Measurements from ENCODE around the gene RTF2. TPM values are rescaled to one million over a fixed set of nuclear protein-coding genes. Genes with fewer than 3 reads are reported as not detected.
A peak's percentile ranks its signal among the peaks of the same experiment; 100 is the strongest.

RTF2 gene
- polyA plus RNA-seq, 1 donor (not counting 4 experiments of a cell fraction or from before 2014, with no cell fraction given) = 63.4 TPM

DNA sequence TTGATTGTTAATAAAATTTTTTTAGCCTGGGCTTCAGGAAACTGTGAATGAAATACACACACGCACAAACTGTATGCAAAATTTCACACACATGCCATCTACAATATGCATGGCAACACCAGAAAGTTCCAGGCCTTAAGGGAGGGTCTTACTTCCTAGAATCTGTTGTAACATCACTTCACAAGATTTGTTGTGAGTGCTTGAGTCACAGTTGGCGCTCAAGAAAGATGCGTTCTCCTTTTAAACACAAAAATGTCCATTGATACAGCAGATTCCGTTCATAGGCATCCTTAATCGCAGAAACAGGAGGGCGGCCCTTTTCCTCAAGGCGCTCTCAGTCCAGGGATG, 485 bp upstream of the RTF2 start:
- no peak for DNase-seq (ENCODE audit: low read depth, low spot score)
- H3K27me3 ChIP-seq (ENCODE audit: control insufficient read depth, extremely low read depth, insufficient read depth, low read length) = no peaks in the 10 kb centered on the region
- peaks cover 0 to 4% of the 10 kb centered on the region in 2 experiments for H3K36me3 ChIP-seq (ENCODE audit: control insufficient read depth in 2 of 2, extremely low read depth in 1 of 2, insufficient read depth in 2 of 2, low read length in 2 of 2)
- H3K9me3 ChIP-seq (ENCODE audit: control insufficient read depth, low read depth, low read length) = no peaks in the 10 kb centered on the region
- no peaks in the 10 kb centered on the region for H3K9me1 ChIP-seq (ENCODE audit: control insufficient read depth, extremely low read depth, insufficient read depth, low read length)
- H2AFZ ChIP-seq (ENCODE audit: control insufficient read depth, low read length) = peak overlapping the region; percentile 98
- H3K4me3 ChIP-seq (ENCODE audit: control insufficient read depth in 2 of 3, extremely low read depth in 1 of 3, insufficient read depth in 2 of 3, low read depth in 1 of 3, low read length in 3 of 3) = peak overlapping the region; percentile 84 to 100 (median 97)
- H3K79me2 ChIP-seq (ENCODE audit: control insufficient read depth, insufficient read depth, low read length) = peaks cover 29% of the 10 kb centered on the region
- TF ChIP-seq EZH2 (IDR thresholded peaks at IDR 0.05; ENCODE audit: low read length) = no peak
- TF ChIP-seq, protein P1, sequence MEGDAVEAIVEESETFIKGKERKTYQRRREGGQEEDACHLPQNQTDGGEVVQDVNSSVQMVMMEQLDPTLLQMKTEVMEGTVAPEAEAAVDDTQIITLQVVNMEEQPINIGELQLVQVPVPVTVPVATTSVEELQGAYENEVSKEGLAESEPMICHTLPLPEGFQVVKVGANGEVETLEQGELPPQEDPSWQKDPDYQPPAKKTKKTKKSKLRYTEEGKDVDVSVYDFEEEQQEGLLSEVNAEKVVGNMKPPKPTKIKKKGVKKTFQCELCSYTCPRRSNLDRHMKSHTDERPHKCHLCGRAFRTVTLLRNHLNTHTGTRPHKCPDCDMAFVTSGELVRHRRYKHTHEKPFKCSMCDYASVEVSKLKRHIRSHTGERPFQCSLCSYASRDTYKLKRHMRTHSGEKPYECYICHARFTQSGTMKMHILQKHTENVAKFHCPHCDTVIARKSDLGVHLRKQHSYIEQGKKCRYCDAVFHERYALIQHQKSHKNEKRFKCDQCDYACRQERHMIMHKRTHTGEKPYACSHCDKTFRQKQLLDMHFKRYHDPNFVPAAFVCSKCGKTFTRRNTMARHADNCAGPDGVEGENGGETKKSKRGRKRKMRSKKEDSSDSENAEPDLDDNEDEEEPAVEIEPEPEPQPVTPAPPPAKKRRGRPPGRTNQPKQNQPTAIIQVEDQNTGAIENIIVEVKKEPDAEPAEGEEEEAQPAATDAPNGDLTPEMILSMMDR (optimal IDR thresholded peaks at IDR 0.05 in 1 of 3, IDR thresholded peaks at IDR 0.05 in 1 of 3, conservative IDR thresholded peaks at IDR 0.05 in 1 of 3; ENCODE audit: extremely low read depth in 1 of 3, insufficient read depth in 2 of 3, low read length in 3 of 3) = no peak
- dilution Hi-C loops (cut with MboI; ENCODE audit: extremely low pct_ligation_motif_present, low sequenced_read_pairs) = no loop called here
- H3K27ac ChIP-seq (ENCODE audit: control insufficient read depth, insufficient read depth, low read length) = peak overlapping the region; percentile 91
- peak overlapping the region; percentile 95 for H3K9ac ChIP-seq (ENCODE audit: control insufficient read depth, extremely low read depth, insufficient read depth, low read length)
- no peaks in the 10 kb centered on the region for H4K20me1 ChIP-seq (ENCODE audit: control insufficient read depth, extremely low read depth, insufficient read depth, low read length)
- peak overlapping the region; percentile 95 for H3K4me2 ChIP-seq (ENCODE audit: control insufficient read depth, extremely low read depth, insufficient read depth, low read depth, low read length)
- FAIRE-seq = no peak
- H3K4me1 ChIP-seq (ENCODE audit: control insufficient read depth, extremely low read depth, insufficient read depth, low read length) = peaks cover 12% of the 10 kb centered on the region

DNA sequence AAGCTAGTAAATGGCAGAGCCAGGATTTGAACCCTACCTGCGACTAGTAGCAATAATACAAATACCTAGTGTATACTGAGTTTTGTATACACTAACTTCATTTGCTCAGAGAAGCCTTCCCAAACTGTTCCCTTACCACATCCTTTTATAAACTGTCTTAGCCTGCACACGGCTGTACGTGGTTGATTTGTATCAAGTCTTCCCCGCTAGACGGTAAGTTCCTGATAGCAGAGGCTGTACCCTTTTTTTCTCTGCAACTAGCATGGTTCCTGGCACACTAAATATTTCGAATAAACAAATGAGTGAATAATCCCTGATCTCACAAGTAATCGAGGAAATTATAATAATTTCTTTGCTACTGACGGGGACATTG, 636 bp downstream of the RTF2 start:
- H3K9me1 ChIP-seq (ENCODE audit: control insufficient read depth, extremely low read depth, insufficient read depth, low read length) = no peaks in the 10 kb centered on the region
- peaks cover 12% of the 10 kb centered on the region for H3K4me1 ChIP-seq (ENCODE audit: control insufficient read depth, extremely low read depth, insufficient read depth, low read length)
- H3K4me2 ChIP-seq (ENCODE audit: control insufficient read depth, extremely low read depth, insufficient read depth, low read depth, low read length) = peak overlapping the region; percentile 77
- H3K36me3 ChIP-seq (ENCODE audit: control insufficient read depth in 2 of 2, extremely low read depth in 1 of 2, insufficient read depth in 2 of 2, low read length in 2 of 2) = peaks cover 0 to 11% of the 10 kb centered on the region in 2 experiments
- no peaks in the 10 kb centered on the region for H3K27me3 ChIP-seq (ENCODE audit: control insufficient read depth, extremely low read depth, insufficient read depth, low read length)
- FAIRE-seq = no peak
- peak overlapping the region; percentile 95 for H3K9ac ChIP-seq (ENCODE audit: control insufficient read depth, extremely low read depth, insufficient read depth, low read length)
- TF ChIP-seq, protein P1 (optimal IDR thresholded peaks at IDR 0.05 in 1 of 3, IDR thresholded peaks at IDR 0.05 in 1 of 3, conservative IDR thresholded peaks at IDR 0.05 in 1 of 3; ENCODE audit: extremely low read depth in 1 of 3, insufficient read depth in 2 of 3, low read length in 3 of 3) = no peak
- no peak for TF ChIP-seq EZH2 (IDR thresholded peaks at IDR 0.05; ENCODE audit: low read length)
- H3K4me3 ChIP-seq (ENCODE audit: control insufficient read depth in 2 of 3, extremely low read depth in 1 of 3, insufficient read depth in 2 of 3, low read depth in 1 of 3, low read length in 3 of 3) = peak overlapping the region; percentile 97 to 100 (median 98)
- H3K9me3 ChIP-seq (ENCODE audit: control insufficient read depth, low read depth, low read length) = no peaks in the 10 kb centered on the region
- dilution Hi-C loops (cut with MboI; ENCODE audit: extremely low pct_ligation_motif_present, low sequenced_read_pairs) = no loop called here
- H3K27ac ChIP-seq (ENCODE audit: control insufficient read depth, insufficient read depth, low read length) = peak overlapping the region; percentile 91
- H3K79me2 ChIP-seq (ENCODE audit: control insufficient read depth, insufficient read depth, low read length) = peaks cover 29% of the 10 kb centered on the region
- H4K20me1 ChIP-seq (ENCODE audit: control insufficient read depth, extremely low read depth, insufficient read depth, low read length) = no peaks in the 10 kb centered on the region
- H2AFZ ChIP-seq (ENCODE audit: control insufficient read depth, low read length) = peak overlapping the region; percentile 90
- no peak for DNase-seq (ENCODE audit: low read depth, low spot score)
